Calu3 (cell line): Measurements from ENCODE around the gene DIS3L2. TPM values are rescaled to one million over a fixed set of nuclear protein-coding genes. Genes with fewer than 3 reads are reported as not detected.

ENCODE experiments used
- BruUV-seq: library from RNA; stranded (reverse); fragments of 400-500 nt; replicated peaks from 2 replicates; lab custom pipeline; 2021; lab: Mats Ljungman, UMichigan
- CTCF ChIA-PET: fragments of 300-600 bp; sonication (Branson Sonifier 250); formaldehyde crosslinking; loops from one replicate; lab custom pipeline; 2022; ENCODE audit warnings: antibody characterized with exemption; lab: Charles Lee
- DNase-seq: peaks from one replicate; pipeline ENCODE4 v3.0.0; 2022
- H3K27ac Mint-ChIP-seq: one replicate; pipeline ENCODE4 v1.8.0; 2022; ENCODE audit warnings: mixed read lengths; ENCODE audit not compliant: unreplicated experiment
- H3K27me3 Mint-ChIP-seq: one replicate; pipeline ENCODE4 v1.8.0; 2022; ENCODE audit warnings: mixed read lengths; ENCODE audit not compliant: unreplicated experiment
- H3K36me3 Mint-ChIP-seq: one replicate; pipeline ENCODE4 v1.8.0; 2022; ENCODE audit warnings: mild to moderate bottlenecking, moderate library complexity, mixed read lengths; ENCODE audit not compliant: insufficient read depth, unreplicated experiment
- H3K4me1 Mint-ChIP-seq: one replicate; pipeline ENCODE4 v1.8.0; 2022; ENCODE audit warnings: mild to moderate bottlenecking, low read depth, mixed read lengths; ENCODE audit not compliant: unreplicated experiment
- H3K4me3 Mint-ChIP-seq: one replicate; pipeline ENCODE4 v1.8.0; 2022; ENCODE audit warnings: mild to moderate bottlenecking, low read depth, moderate library complexity, mixed read lengths; ENCODE audit not compliant: unreplicated experiment
- H3K9me3 Mint-ChIP-seq: one replicate; pipeline ENCODE4 v1.8.0; 2022; ENCODE audit warnings: low read depth, mixed read lengths; ENCODE audit not compliant: unreplicated experiment
- CTCF ChIP-seq: fragments of 200-600 bp; IDR thresholded peaks from one replicate; pipeline ENCODE4 v1.8.0; 2022; ENCODE audit warnings: antibody characterized with exemption; ENCODE audit not compliant: unreplicated experiment
- intact Hi-C: fragments of 100-400 bp; cut with micrococcal nuclease; formaldehyde crosslinking; loops from one replicate; pipeline ENCODE4 v1.10.0; 2022; ENCODE audit not compliant: unreplicated experiment
- total RNA-seq: library from RNA; stranded (reverse); gene quantifications from 2 replicates; pipeline ENCODE4 v1.2.3, GENCODE V29; 2022

Gene DIS3L2
- total RNA-seq, 1 experiment from 2014 or later: 46.0 TPM

GRCh38 chr2:231930593-231931281 lies 30.8 kb upstream of the DIS3L2 start:
- BruUV-seq: no TSS peak
- H3K36me3 Mint-ChIP-seq: peaks cover 7% of the 10 kb centered on the region
- TF ChIP-seq CTCF: no peak
- H3K9me3 Mint-ChIP-seq: no peaks in the 10 kb centered on the region
- H3K27ac Mint-ChIP-seq: no peak overlapping the region
- intact Hi-C loops: no loop called here
- CTCF ChIA-PET: no interaction called here
- no peaks in the 10 kb centered on the region for H3K4me1 Mint-ChIP-seq
- H3K27me3 Mint-ChIP-seq: peaks cover 99% of the 10 kb centered on the region
- no peak for DNase-seq
- no peak overlapping the region for H3K4me3 Mint-ChIP-seq

- no peak overlapping the region for H3K4me3 Mint-ChIP-seq
- H3K36me3 Mint-ChIP-seq: peaks cover 7% of the 10 kb centered on the region
- CTCF ChIA-PET: no interaction called here
- no peaks in the 10 kb centered on the region for H3K4me1 Mint-ChIP-seq
- peaks cover 100% of the 10 kb centered on the region for H3K27me3 Mint-ChIP-seq
- no peak overlapping the region for H3K27ac Mint-ChIP-seq
- intact Hi-C loops: no loop called here
- H3K9me3 Mint-ChIP-seq: no peaks in the 10 kb centered on the region
- no peak for DNase-seq
- no TSS peak for BruUV-seq
- TF ChIP-seq CTCF: no peak
These were observed 30.0 kb upstream of the DIS3L2 start for GRCh38 chr2:231931481-231931915.

- intact Hi-C loops: no loop called here
- TF ChIP-seq CTCF: no peak
- BruUV-seq: no TSS peak
- Mint-ChIP-seq H3K27ac (no peak overlapping the region), H3K4me3 (no peak overlapping the region), H3K9me3 (no peaks in the 10 kb centered on the region), H3K36me3 (peaks cover 7% of the 10 kb centered on the region), H3K27me3 (peaks cover 92% of the 10 kb centered on the region), H3K4me1 (no peaks in the 10 kb centered on the region)
- CTCF ChIA-PET: no interaction called here
- no peak for DNase-seq
These were observed 28.9 kb upstream of the DIS3L2 start for GRCh38 chr2:231932711-231932970.

GRCh38 chr2:231932985-231933915 lies 28.3 kb upstream of the DIS3L2 start:
- CTCF ChIA-PET: no interaction called here
- no peak overlapping the region for H3K4me3 Mint-ChIP-seq
- H3K36me3 Mint-ChIP-seq: peaks cover 7% of the 10 kb centered on the region
- H3K27me3 Mint-ChIP-seq: peaks cover 86% of the 10 kb centered on the region
- H3K9me3 Mint-ChIP-seq: no peaks in the 10 kb centered on the region
- no peak overlapping the region for H3K27ac Mint-ChIP-seq
- DNase-seq: no peak
- no TSS peak for BruUV-seq
- intact Hi-C loops: no loop called here
- no peaks in the 10 kb centered on the region for H3K4me1 Mint-ChIP-seq
- no peak for TF ChIP-seq CTCF
